Activated T-cell treated with anti-CD3 and anti-CD28 coated beads for 1 hour (primary cell): ENCODE measurements around the gene DSCAM.
A peak's percentile ranks its signal among the peaks of the same experiment; 100 is the strongest.

Experiments
- DNase-seq: peaks from one replicate; pipeline ENCODE4 v3.0.0-alpha.2; 2020; ENCODE audit warnings: low read depth

DSCAM gene

DNA sequence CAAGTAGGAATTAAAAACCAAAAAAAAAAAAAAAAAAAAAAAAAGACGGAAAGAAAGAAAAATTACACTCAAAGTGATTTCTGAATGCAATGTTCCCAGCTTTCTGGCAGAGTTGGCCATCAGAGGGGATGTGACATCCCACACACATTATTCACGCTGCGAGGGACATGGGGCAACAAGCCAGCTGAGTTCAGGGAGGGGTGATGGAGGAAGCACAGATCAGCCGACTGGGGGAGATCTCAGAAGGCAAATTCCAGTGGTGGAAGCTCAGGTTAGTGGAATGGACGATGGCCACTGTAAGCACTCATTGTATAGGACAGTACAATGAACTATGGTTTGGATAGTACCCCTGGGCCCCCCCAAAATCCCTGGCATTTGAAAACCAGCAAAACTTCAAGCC is 667.8 kb downstream of the DSCAM start:
- no peak for DNase-seq

- no peak for DNase-seq
Measured at GRCh38 chr21:40178726-40179125, 668.2 kb downstream of the DSCAM start.

GRCh38 chr21:40177979-40178378 is 669.0 kb downstream of the DSCAM start:
- no peak for DNase-seq

- DNase-seq, result no peak
Measured at GRCh38 chr21:40176724-40177123, 670.2 kb downstream of the DSCAM start.

- DNase-seq, result no peak
Measured at GRCh38 chr21:40173816-40174215, 673.1 kb downstream of the DSCAM start.

DNA sequence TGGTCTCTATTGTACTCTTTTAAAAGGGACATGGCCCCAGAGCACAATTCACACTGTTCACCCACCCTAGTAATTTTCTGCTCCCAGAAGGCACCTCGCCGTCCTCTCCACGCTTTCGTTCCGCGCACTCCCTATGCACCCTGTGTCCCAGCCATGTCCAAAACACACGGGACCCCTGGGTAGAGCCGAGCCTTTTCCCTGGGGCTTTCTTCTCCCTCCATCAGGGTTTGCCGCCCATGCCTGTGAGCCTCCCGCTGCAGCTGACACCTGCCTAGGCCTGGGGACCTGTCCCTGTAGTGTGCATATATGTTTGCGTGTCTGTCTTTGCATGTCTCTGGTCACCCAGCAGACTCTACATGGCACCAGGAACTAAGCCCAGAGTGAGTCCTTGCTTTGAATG is 677.0 kb downstream of the DSCAM start:
- DNase-seq, result no peak

GRCh38 chr21:40166291-40166843 is 680.6 kb downstream of the DSCAM start:
- DNase-seq, result no peak

DNA sequence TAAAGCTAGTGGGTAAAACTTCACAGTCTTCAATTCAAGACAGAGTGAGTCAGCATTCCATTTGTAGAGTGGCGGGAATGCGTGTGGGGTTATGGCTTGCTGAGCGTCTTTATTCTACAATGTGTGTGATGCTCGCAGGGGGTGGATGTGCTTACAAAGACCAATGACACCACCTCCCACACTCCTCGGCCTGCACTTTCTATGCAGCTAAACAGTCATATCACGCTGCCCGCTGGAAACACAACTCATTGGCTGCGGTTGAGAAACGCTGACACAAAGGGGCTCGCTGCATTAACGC is 681.2 kb downstream of the DSCAM start:
- no peak for DNase-seq

GRCh38 chr21:40164905-40165772 is 681.8 kb downstream of the DSCAM start:
- no peak for DNase-seq

- no peak for DNase-seq
Measured at GRCh38 chr21:40162075-40162474, 684.9 kb downstream of the DSCAM start.

DNA sequence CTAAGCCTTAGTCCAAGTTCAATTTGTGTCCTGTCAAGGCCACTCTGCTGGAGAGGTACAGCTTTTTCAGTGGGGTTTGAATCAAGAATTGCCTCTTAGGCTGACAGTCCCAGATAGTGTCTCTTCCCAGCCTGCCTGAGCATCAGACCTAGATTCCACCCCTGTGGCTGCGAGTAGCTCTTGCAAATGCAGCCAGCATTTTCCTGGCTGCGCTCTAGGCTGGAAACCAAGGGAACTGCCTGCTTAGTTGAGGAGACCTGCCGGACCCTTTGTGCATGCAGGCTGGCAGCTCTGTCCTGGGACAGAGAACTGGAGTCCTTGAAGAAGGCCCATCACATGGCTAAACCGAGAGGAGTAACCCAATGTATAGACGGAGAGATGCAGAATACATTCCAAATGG is 686.0 kb downstream of the DSCAM start:
- DNase-seq, result no peak

DNA sequence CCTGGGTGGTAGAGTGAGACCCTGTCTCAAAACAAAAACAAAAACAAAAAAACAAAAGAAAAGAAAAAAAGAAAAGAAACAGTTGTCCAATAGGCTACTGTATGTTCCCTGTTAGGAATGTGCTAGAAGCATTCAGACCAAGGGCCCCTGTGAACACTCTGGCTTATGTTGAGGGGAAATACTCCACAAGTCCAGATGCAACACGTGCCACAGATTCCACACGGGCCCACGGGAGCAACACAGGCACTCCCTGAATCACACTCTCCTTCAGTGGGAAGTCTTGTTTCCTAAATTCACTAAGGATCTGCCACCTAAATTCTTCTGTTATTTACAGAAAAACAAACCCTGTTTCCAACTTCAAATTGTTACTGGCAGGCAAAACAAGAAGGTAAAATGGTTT is 688.6 kb downstream of the DSCAM start:
- no peak for DNase-seq

DNA sequence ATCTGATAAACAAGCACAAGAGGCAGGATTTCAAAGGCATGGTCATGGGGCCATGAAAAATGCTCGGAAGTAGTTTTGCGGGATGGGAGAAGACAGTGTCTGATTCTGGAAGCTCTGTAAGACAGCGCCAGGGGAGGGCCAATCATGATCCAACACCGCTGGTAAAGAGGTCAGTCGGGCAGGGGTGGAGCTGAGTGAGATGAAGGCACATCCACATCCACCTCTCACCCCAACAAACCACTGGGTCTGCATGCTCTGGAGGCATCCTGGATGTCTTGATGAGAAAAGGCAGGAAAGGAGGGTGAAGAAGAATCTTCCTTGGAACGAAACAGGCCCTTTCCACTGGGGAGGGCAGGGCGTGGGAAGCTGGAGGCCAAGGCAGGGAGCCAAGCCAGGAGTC is 691.4 kb downstream of the DSCAM start:
- DNase-seq, result no peak

GRCh38 chr21:40153351-40153750 is 693.6 kb downstream of the DSCAM start:
- DNase-seq, result no peak

GRCh38 chr21:40152476-40152875 is 694.5 kb downstream of the DSCAM start:
- DNase-seq, result no peak

DNA sequence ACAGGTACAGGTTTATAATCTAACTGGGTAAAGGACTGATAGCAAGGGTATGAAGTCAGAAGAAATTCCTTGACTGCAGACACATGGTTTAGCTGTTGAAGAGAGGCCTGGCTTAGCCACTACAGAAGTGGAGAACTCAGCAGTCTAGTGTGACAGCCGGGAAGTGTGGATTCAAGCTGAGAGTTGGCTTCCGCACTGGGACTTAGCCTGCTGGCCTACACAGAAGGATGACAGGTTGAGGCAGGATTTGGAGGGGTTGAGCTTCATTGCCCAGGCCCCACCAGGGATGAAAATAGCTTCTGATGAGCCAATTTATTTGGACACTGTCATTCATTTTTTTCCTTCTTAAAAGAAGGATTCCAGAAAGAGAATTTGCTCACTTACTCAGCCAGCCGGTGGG is 695.3 kb downstream of the DSCAM start:
- no peak for DNase-seq

GRCh38 chr21:40146216-40146837 is 700.6 kb downstream of the DSCAM start:
- no peak for DNase-seq

- peak; percentile 6 for DNase-seq
Measured at GRCh38 chr21:40143822-40144525, 703.0 kb downstream of the DSCAM start.

DNA sequence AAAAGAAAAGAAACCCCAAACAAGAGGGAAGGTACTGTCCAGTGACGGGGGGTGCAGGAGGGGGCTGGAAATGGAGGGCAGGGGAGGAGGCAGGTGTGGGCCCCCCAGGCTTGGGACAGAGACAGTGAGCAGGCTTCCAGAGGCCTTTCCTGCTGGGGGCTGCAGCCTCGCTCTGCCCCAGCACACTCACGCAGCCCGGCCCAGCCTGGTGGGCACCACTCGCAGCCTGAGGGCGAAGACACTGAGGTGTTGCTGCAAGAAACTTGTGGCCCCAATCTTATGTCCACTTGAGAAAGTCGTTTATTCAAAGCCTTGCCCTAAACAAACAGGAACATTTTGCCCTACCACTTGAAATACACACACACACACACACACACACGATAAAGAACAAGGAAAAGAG is 705.3 kb downstream of the DSCAM start:
- no peak for DNase-seq

- DNase-seq, result no peak
Measured at GRCh38 chr21:40140675-40141074, 706.3 kb downstream of the DSCAM start.

DNA sequence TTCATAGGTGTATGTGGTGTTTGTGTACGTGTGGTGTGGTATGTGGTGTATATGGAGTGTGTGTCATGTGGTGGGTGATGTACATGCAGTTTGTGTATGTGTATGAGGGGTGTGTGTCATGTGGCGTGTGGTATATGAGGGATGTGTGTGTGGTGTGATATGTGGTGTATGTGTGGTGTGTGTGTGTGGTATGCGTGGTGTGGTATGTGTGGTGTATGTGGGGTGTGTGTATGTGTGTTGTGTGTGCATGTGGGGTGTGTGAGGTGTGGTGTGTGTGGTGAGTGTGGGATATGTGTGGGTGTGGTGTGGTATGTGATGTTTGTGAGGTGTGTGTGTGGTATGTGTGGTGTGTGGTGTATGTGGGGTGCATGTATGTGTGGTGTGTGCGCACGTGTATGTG is 707.3 kb downstream of the DSCAM start:
- DNase-seq, result no peak

DNA sequence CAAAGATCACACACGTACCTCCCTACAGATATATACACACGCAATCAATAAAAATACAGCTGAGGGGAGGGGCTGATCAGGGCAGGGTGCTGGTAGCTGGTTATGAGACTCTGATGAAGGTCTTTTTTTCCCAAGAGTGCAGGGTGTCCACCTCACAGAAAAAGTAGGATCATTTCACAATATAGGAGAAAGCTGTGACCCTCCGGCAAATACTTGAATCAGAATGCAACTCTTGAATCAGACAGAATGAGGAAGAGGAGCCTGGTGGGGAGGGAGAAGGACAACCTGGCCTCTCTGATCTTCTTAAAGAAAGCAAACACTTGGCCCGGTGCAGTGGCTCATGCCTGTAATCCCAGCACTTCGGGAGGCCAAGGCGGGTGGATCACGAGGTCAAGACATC is 710.4 kb downstream of the DSCAM start:
- no peak for DNase-seq
